Measurements from ENCODE around the gene JPH2.
"Not testable (repeated sequence)": the region's sequence is repeated elsewhere in the genome, so short reads cannot be mapped to it uniquely, and the experiment has no call there.

Gene JPH2

DNA sequence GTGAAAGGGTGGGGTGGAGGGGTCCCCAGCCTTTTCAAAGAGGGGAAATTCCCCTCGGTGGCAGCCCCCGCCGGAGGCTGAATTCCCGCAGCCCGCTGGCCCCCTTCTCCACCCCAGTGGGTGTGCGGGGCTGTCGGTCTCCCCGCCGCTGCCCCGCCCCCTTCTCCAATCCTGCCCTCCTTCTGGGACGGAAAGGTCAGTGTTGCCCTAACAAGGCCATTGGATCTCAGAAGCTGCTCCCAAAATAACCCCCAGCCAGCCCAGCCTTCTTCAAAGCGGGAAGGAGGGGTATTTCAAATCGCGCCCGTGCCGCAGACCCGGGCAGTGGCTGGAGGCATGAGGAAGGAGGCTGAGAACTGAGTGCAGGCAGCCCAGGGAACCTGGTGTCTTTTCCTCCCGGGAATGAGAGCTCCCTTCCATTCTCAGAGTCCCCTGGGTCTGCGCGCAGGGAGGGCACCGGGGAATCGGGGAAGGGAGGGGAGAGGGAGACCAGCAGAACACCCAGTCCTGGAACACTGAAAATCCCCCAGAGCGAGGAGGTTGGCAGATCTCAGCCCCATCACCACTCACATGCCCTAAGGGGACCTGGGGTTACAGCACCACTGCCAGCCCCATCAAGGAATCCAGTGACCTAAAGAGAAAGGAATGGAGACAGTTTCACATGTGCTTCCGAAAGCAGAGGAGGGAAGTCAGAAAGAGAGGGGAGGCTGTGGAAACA lies at the start of gene JPH2:
Gene JPH2 (minus strand): TSS at position 135 of the 718 bp plus-strand sequence. CDS start 483 bp downstream, outside the sequence.
- in situ Hi-C loops (cut with MboI; ENCODE audit: low sequenced_read_pairs), result loop anchor here (25.0 kb wide), 1 partner anchor 750 kb away; no protein-coding TSS in a partner anchor

DNA sequence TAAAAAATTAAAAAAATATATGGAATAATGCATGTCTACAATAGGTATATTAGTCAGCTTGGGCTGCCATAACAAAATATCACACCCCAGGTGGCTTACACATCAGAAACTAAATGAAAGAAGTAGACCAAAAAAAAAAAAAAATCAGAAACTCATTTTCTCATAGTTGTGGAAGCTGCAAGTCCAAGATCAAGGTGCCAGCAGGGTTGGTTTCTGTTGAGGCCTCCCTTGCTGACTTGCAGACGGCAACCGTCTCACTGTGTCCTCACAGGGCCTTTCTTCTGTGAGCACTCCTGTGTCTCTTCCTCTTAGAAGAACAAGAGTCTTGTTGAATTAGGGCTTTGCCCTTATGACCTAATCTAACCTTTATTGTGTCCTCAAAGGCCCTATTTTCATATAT lies 48.7 kb upstream of the JPH2 start:
- in situ Hi-C loops (cut with MboI; ENCODE audit: low sequenced_read_pairs), result no loop called here

DNA sequence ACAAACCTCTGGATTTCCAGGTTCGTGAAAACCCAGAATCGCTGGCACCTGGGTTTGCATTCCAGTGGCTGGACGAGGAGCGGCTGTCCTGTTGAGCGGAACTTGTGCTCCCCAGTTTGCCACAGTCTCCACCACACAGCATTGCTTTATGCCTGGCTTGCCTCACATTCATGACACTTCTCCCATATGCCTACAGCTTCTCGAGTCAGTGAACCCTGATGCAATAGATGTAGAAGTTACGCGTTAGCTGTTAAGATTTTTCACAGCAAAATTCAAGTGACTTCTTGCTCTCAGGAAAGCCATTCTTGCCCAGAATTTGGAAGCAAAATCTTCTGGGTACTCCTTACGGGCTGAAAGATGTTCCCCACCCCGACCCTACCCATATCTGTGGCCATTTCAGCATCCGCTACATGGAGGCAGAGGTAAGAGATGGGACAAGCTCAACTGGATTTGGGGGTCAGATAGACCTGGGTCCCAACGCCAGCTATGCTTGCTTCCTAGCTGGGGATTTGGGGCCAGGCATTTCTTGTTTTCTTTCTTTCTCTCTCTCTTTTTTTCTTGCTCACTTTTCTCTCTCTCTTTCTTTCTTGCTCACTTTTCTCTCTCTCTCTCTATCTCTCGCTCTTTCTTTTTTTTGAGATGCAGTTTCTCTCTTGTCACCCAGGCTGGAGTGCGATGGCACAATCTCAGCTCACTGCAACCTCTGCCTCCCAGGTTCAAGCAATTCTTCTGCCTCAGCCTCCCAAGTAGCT lies 47.8 kb upstream of the JPH2 start:
- in situ Hi-C loops (cut with MboI; ENCODE audit: low sequenced_read_pairs), result no loop called here

DNA sequence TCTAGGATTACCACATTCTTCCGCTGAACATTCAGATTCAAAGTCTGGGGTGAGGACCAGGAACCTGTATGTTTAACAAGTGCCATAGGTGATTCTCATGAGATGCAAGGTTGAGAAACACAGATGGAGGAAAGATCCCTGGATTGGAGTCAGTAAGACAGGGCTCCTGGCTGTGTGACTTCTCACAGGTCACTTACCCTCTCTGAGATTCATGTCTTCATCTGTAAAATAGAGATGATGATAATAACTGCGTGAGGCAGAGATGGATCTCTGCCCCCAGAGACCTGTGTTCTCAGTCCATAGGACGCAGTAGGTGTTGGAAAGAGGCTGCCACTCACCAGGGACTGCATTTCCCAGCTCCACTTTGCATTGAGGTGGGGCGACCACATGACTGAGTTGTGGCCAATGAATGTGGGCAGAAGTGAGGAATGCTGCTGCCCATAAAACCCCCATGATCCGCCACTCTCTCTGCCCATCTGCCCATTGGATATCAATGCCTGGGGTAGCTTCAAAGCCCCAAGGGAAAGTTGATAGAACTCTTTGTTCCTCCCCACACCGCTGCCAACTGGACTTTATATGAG lies 46.5 kb upstream of the JPH2 start:
- in situ Hi-C loops (cut with MboI; ENCODE audit: low sequenced_read_pairs), result no loop called here

DNA sequence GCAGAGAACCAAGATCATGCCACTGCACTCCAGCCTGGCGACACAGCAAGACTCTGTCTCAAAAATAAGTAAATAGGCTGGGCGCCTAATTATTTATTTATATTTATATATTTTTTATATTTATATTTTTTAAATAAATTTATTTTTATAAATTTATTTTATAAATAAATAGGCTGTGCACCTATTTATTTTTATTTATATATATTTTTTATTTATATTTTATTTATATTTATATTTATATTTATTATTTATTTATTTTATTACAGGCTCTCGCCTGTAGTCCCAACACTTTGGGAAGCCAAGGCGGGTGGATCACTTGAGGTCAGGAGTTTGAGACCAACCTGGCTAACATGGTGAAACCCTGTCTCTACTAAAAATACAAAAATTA lies 45.5 kb upstream of the JPH2 start:
- in situ Hi-C loops (cut with MboI; ENCODE audit: low sequenced_read_pairs), result not testable (repeated sequence)

DNA sequence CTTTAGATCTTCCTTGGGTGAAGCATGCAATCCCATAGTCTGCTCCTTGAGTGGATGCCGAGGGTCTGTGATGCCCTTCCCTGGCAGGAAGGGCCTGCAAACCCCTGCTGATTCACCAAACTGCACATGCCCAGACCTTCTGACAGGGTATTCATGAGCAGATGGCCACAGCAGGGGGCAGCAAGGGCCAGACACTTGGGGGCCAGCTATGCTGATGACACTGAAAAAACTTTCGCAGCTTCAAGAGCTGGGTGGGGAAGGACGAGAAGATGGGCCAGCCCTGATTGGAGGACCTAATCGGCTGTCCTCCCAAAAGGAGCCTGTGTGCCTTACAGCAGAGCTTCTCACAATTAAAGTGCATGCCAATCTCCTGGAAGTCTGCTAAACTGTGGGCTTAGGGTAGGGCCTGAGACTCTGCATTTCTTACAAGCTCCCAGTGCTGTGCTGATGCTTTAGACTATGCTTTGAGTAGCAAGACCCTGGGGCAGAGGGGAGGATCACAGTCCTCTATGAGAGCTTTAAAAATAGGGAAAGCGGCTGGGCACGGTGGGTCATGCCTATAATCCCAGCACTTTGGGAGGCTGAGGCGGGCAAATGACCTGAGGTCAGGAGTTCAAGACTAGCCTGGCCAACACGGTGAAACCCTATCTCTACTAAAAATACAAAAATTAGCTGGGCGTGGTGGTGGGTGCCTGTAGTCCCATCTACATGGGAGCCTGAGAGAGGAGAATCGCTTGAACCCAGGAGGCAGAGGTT lies 44.9 kb upstream of the JPH2 start:
- in situ Hi-C loops (cut with MboI; ENCODE audit: low sequenced_read_pairs), result no loop called here

DNA sequence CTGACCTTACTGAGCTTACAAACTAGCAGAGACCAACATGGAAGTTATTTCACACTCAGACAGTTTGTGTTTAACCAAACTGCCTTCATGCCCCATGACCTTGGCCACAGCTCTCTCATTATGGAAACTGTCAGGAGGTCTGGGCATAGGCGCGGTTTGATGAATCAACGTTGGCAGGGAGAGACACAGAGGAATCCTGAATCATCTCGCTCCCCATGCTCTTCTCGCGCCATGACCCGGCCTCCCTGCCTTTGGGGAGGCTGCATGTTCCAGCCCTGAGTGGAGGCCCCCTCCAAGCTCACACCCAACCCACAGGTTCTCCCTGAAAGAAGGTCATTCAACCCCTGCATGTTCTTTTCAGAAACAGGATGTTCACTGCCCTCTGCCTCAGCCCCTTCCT lies 44.2 kb upstream of the JPH2 start:
- in situ Hi-C loops (cut with MboI; ENCODE audit: low sequenced_read_pairs), result no loop called here

DNA sequence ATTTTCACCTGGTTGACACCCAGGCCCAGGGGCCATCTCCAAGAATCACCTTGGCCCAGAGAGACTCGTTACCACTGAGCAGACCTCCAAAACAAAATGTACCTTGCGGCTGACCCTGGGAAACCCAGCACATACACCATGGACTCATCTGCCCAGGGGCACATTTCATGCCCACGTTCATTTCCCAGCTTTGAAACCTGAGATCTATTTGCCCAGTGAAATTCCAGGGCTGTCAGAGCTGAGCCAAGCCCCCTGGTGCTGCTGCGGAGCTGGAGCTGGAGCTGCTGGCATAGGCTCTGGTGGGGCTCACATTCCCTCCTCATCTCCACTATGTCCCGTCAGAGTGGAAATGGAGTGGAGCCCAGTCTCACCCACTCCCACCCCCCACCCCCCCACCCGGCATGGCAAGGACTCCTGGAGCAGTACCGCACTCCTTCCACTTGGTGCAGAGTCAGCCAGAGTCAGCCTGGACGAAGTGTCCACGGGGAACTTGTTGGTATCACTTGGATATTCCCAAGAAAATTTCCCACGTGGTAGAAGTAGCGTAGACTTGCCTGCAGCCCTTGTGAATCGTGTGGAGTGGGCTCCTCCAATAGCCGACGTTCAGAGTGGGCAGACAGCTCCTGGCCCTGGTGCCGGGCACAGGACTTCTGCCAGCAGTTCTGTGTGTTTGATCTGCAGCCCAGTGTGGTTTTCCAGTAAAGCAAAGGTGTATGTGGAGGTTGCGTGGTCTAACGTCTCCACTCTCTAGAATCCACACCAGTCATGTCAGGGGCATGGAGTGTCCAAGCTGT lies 41.7 kb upstream of the JPH2 start:
- in situ Hi-C loops (cut with MboI; ENCODE audit: low sequenced_read_pairs), result no loop called here

DNA sequence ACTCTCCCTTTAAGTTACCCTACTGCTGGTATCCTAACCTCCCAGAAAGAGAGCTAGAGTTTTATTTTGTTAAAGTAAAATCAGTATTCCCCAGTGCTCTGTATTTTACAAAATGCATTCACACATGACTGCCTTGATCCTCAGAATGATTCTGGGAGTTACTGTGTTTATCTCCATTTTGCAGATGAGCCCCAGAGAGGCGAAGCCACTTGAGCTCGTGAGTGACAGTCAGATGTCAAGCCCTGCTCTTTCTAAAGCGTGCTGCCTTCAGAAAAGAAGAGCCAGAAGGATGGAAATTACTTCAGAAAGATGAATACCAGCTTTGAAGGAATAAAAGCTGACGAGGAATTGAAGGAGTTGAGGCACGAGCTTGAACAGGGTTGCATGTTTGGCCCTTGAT lies 37.6 kb upstream of the JPH2 start:
- in situ Hi-C loops (cut with MboI; ENCODE audit: low sequenced_read_pairs), result no loop called here

DNA sequence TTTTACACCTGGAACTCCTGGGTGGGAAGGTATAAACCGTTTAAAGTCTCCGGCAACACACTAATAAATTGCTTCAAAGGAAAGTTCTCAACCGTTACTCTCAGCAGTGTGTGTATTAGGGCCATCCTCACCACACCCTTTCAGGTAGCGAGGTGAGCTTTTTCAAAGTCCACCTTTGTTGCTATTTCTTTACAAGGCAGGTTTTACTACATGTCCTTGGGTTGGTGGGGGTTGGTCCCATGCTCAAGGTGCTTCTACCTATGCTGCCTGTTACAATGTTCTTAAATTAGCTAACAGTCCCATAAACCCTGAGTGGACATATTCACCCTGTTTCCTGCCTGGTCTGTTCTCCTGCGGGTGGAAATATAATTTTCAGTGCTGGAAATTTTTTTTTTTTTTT lies 36.7 kb upstream of the JPH2 start:
- in situ Hi-C loops (cut with MboI; ENCODE audit: low sequenced_read_pairs), result no loop called here

DNA sequence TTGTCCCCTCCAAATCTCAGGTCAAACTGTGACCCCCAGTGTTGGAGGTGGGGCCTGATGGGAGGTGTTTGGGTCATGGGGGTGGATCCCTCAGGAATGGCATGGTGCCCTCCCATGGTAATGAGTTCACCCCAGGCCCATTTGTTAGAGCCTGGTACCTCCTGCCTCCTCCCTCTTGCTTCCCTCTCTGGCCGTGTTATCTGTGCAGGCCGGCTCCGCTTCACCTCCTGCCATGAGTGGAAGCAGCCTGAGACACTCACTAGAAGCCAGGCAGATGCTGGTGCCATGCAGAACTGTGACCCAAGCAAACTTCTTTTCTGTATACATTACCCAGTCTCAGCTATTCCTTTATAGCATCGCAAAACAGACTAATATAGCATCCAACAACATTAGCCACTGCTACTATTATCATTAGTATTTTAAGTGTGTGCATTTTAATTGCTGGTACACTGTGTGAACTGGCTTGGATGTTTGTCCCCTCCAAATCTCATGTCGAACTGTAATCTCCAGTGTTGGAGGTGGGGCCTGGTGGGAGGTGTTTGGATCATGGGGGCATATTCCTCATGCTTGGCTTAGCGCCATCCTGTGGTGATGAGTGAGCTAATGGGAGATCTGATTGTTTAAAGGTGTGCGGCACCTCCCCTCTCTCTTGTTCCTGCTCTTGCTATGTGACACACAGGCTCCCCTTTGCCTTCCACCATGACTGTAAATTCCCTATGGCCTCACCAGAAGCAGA lies 35.8 kb upstream of the JPH2 start:
- in situ Hi-C loops (cut with MboI; ENCODE audit: low sequenced_read_pairs), result no loop called here

DNA sequence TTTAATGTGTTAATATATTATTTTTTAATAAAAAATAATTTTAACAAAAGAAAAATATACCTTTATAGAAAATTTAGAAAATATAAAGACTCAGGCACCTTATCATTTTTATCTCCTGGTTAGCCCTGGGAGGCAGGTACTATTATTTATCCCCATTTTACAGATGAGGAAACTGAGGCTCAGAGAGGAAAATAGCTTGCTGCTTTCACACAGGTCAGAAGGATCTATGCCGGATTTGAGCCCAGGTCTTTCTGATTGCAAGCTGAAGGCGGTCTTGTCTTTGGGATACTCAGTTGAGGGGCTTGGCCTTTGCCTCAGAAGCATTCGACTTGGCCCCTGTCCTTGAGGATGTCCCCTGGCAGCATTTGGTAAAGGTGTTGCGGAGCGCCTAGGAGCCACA lies 35.0 kb upstream of the JPH2 start:
- in situ Hi-C loops (cut with MboI; ENCODE audit: low sequenced_read_pairs), result no loop called here

DNA sequence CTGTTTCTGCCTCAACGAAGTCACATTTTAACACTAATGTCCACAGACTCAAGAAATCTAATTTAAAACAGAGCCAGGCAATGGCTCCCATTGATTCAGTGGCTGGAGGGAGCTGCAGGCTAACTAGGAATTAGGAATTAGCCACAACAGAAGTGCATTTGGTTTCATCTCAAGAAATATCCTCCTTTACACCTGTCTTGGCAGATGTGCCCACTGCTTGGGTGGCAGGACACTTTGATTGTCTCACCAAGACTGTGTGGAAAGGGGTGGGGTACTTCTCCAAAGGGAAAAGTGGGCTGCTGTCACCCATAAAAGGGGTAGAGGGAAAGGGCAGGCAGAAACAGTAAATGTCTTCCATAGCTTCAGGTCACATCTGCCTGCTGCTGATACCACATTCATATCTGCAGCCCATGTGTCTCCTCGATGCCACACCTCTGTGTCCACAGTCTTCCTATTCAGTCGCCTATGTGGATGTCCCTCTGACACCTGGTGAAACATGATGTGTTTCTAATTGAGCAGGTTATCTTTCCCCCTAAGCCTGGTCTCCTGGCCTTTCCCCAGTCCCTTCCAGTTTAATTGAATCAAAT lies 34.5 kb upstream of the JPH2 start:
- in situ Hi-C loops (cut with MboI; ENCODE audit: low sequenced_read_pairs), result no loop called here

DNA sequence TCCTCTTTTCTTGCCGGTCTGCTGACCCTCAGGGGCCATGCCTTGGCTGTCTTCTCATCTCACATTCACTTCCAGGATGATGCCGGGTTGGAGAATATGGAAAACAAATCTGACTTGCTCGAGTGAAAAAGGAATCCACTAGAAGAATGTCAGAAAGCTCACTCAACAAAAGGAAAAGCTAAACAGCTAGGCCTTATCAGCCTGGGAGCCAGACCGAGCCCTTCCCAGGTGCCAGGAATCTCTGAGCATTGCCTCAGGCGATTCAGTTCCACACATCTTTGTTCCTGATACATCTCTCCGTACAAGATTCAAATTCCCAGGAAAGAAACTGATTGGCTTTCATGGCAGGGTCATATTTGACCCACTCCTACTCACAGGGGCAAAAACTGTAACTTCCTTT lies 32.8 kb upstream of the JPH2 start:
- in situ Hi-C loops (cut with MboI; ENCODE audit: low sequenced_read_pairs), result no loop called here

DNA sequence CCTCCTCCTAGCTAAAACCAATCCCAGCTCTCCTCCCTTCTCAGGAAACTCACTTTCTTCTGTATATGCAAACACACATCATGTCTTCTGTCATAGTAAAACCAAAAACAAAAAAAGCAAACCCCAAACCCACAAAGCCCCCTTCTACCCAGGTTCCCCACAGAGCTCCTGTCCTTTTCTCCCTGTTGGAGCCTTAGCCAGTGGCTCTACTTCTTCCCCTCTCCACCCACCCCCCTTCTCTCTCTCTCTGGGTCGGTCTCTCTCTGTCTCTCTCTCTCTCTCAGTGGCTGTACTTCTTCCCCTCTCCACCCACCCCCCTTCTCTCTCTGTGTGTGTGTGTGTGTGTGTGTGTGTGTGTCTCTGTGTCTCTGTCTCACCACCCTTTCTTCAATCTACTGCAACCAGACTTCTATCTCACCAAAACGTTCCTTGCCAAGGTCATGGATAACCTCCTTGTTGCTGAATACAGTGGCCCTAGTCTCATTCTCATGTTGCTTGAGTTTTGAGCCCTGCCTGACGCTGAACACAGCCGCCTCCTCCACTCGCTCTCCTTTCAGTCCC lies 32.3 kb upstream of the JPH2 start:
- in situ Hi-C loops (cut with MboI; ENCODE audit: low sequenced_read_pairs), result no loop called here

DNA sequence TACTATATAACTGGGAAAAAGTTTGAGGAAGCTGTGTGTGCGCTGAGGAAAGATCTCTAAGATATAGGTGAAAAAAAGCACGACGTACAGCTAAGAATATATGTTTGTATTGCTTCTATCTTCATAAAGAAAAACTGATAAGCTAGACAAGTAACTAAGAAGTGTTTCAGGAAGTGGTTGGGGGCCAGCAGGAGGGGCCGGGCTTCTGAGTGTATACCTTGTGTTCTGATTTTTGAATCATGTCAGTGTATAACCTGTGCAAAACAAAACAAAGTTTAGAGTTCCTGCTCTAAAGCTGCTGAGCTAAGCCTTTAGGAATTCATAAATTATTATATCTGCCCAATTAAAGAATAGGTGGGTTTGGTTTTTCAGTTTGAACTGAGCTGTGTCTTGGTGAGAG lies 31.5 kb upstream of the JPH2 start:
- in situ Hi-C loops (cut with MboI; ENCODE audit: low sequenced_read_pairs), result no loop called here

DNA sequence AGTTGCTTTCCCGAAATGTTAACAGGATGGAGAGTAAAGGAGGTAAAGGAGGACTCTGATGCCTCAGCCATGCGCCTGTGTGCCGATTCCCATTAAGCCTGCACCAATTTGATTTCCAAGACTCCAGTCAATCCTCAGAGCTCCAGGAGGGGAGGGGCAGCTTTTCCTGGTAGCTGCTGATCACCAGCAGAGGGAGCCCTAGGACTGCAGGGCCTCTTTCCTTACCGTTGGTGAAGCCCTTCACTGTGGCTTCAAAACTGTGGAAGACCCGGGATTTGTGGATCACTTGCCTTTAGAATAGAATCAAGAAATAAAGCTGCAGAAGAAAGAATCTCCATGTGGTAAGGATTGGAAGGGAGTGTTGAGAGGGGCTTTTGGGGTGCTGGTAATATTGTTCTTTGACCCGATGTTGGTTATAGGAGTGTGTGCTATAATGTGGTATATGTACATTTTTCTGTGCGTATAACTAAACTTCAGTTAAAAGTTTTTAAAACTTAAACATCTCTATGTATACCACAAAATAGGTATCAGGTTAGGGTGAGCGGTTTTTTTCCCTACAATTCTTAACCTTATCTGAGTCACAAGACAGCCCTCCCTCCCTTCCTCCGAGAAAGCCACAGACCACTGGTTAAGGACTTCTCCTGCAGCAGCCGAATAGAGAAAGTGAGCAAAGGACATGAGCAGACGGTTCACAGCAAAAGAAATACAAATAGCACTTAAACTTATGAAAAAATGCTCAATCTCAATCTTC lies 30.5 kb upstream of the JPH2 start:
- in situ Hi-C loops (cut with MboI; ENCODE audit: low sequenced_read_pairs), result no loop called here

DNA sequence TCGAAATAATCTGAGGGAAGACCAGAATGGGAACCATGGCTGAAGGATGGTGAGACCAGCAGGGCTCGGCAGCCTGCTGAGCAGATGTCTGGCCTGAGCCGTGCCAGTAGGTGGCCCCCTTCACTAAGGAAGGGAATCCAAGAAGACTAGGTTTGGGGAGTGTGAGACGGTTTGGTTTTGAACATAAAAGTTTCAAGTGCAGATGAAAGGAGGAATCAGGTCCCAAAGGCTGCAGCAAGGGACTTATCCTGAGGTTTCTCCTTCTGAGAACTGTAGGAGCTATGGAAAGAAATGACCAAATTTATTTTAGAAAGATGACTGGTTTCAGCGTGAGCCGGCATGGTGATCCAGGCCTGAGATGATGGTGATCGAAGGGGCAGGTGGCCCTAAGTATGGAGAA lies 28.1 kb upstream of the JPH2 start:
- in situ Hi-C loops (cut with MboI; ENCODE audit: low sequenced_read_pairs), result no loop called here

DNA sequence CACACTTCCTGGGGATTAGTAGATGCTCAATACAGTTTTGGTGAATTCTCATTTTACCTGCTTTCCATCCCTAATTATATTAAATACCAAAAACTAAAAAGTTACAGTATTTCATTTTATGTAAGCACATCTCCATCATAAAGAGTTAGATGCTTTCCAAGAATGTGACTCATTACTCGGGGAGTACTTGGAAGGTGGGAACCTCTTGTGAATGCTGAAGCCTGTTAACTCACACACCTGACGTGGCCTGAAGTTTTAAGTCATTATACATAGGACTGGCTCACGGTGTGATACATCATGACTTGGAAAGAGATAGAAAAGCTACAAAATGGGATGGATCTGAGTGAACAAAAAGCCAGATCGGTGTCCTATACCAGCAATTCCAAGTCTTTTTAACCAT lies 25.8 kb upstream of the JPH2 start:
- in situ Hi-C loops (cut with MboI; ENCODE audit: low sequenced_read_pairs), result no loop called here
